Measurements from ENCODE around the gene AVL9.

AVL9 gene

GRCh38 chr7:32476816-32477648, 18.3 kb upstream of the AVL9 start:
- no peak for DNase-seq (ENCODE audit: low read depth)
- H3K4me3 ChIP-seq (ENCODE audit: low read depth, low read length) = no peak overlapping the region
- TF ChIP-seq CTCF (IDR thresholded peaks at IDR 0.05; ENCODE audit: low read depth, low read length, missing control alignments) = no peak
- in situ Hi-C loops (cut with HindIII; ENCODE audit: low sequenced_read_pairs) = no loop called here

GRCh38 chr7:32477649-32477980, 17.7 kb upstream of the AVL9 start:
- in situ Hi-C loops (cut with HindIII; ENCODE audit: low sequenced_read_pairs) = no loop called here
- DNase-seq (ENCODE audit: low read depth) = no peak
- no peak for TF ChIP-seq CTCF (IDR thresholded peaks at IDR 0.05; ENCODE audit: low read depth, low read length, missing control alignments)
- H3K4me3 ChIP-seq (ENCODE audit: low read depth, low read length) = no peak overlapping the region

- no peak for DNase-seq (ENCODE audit: low read depth)
- in situ Hi-C loops (cut with HindIII; ENCODE audit: low sequenced_read_pairs) = no loop called here
- TF ChIP-seq CTCF (IDR thresholded peaks at IDR 0.05; ENCODE audit: low read depth, low read length, missing control alignments) = peak; percentile 94
- no peak overlapping the region for H3K4me3 ChIP-seq (ENCODE audit: low read depth, low read length)
These were observed 15.6 kb upstream of the AVL9 start for GRCh38 chr7:32479574-32480200.

- DNase-seq (ENCODE audit: low read depth) = no peak
- no peak for TF ChIP-seq CTCF (IDR thresholded peaks at IDR 0.05; ENCODE audit: low read depth, low read length, missing control alignments)
- no peak overlapping the region for H3K4me3 ChIP-seq (ENCODE audit: low read depth, low read length)
- in situ Hi-C loops (cut with HindIII; ENCODE audit: low sequenced_read_pairs) = no loop called here
These were observed 14.1 kb upstream of the AVL9 start for GRCh38 chr7:32481176-32481575.

- DNase-seq (ENCODE audit: low read depth) = no peak
- in situ Hi-C loops (cut with HindIII; ENCODE audit: low sequenced_read_pairs) = no loop called here
- TF ChIP-seq CTCF (IDR thresholded peaks at IDR 0.05; ENCODE audit: low read depth, low read length, missing control alignments) = no peak
- no peak overlapping the region for H3K4me3 ChIP-seq (ENCODE audit: low read depth, low read length)
These were observed 13.4 kb upstream of the AVL9 start for GRCh38 chr7:32481921-32482320.

GRCh38 chr7:32489788-32490126, 5.5 kb upstream of the AVL9 start:
- in situ Hi-C loops (cut with HindIII; ENCODE audit: low sequenced_read_pairs) = no loop called here
- DNase-seq (ENCODE audit: low read depth) = no peak
- peak overlapping the region; percentile 73 for H3K4me3 ChIP-seq (ENCODE audit: low read depth, low read length)
- no peak for TF ChIP-seq CTCF (IDR thresholded peaks at IDR 0.05; ENCODE audit: low read depth, low read length, missing control alignments)
